IMR-90 (cell line): ENCODE measurements around the gene NEGR1. TPM values are rescaled to one million over a fixed set of nuclear protein-coding genes. Genes with fewer than 3 reads are reported as not detected.
A peak's percentile ranks its signal among the peaks of the same experiment; 100 is the strongest.

Experiments used
- ATAC-seq: fragments of 200-7000 bp; cut with Tn5 transposase; 2 replicates; pipeline ENCODE4 v1.9.1; 2020; ENCODE audit warnings: low read depth, mild to moderate bottlenecking, moderate library complexity
- BruUV-seq: library from RNA; stranded (reverse); fragments of 400-500 nt; replicated peaks from 2 replicates; lab custom pipeline; 2021; lab: Mats Ljungman, UMichigan
- CTCF ChIA-PET: fragments of 300-600 bp; formaldehyde crosslinking; extraction: SDS; loops from one replicate; lab custom pipeline; 2021; ENCODE audit warnings: antibody characterized with exemption; lab: Yijun Ruan, JAX
- POLR2A ChIA-PET: fragments of 300-600 bp; sonication (Branson Sonifier 250); formaldehyde crosslinking; loops from one replicate; lab custom pipeline; 2022; ENCODE audit warnings: antibody characterized with exemption; ENCODE audit not compliant: unreplicated experiment; lab: Charles Lee
- DNase-seq: peaks from one replicate; pipeline ENCODE4 v3.0.0; 2013
- H2AFZ ChIP-seq: replicated peaks from 2 replicates; pipeline ENCODE3; 2013; ENCODE audit warnings: low read length, mild to moderate bottlenecking; ENCODE audit not compliant: poor library complexity
- H2AK5ac ChIP-seq: 2 replicates; pipeline ENCODE4 v1.6.1; 2013; ENCODE audit warnings: low read depth, low read length, inconsistent platforms
- H2AK9ac ChIP-seq: replicated peaks from 2 replicates; pipeline ENCODE3; 2013; ENCODE audit warnings: mild to moderate bottlenecking, low read depth, low read length, moderate library complexity; ENCODE audit not compliant: poor library complexity
- H2BK120ac ChIP-seq: 2 replicates; pipeline ENCODE4 v1.6.1; 2013; ENCODE audit warnings: low read depth, low read length, inconsistent platforms
- H2BK15ac ChIP-seq: 3 replicates; pipeline ENCODE4 v1.6.1; 2013; ENCODE audit warnings: low read depth, low read length, inconsistent platforms
- H2BK20ac ChIP-seq: 2 replicates; pipeline ENCODE4 v1.6.1; 2013; ENCODE audit warnings: low read depth, mild to moderate bottlenecking, inconsistent platforms, low read length, moderate library complexity
- H2BK5ac ChIP-seq: 2 replicates; pipeline ENCODE4 v1.6.1; 2013; ENCODE audit warnings: mild to moderate bottlenecking, low read depth, low read length, inconsistent platforms; ENCODE audit not compliant: poor library complexity, severe bottlenecking
- H3K14ac ChIP-seq: replicated peaks from 2 replicates; pipeline ENCODE4 v1.6.1; 2013; ENCODE audit warnings: low read depth, low read length, inconsistent platforms
- H3K18ac ChIP-seq: 2 replicates; pipeline ENCODE4 v1.6.1; 2013; ENCODE audit warnings: low read depth, low read length, control low read depth
- H3K23ac ChIP-seq: 2 replicates; pipeline ENCODE4 v1.6.1; 2013; ENCODE audit warnings: low read depth, low read length, inconsistent platforms
- H3K27ac ChIP-seq: 2 replicates; pipeline ENCODE4 v1.5.1; 2013; ENCODE audit warnings: mild to moderate bottlenecking, control low read depth, low read length; ENCODE audit not compliant: insufficient read depth
- H3K27me3 ChIP-seq: 2 replicates; pipeline ENCODE4 v1.6.1; 2013; ENCODE audit warnings: low read length; ENCODE audit not compliant: control insufficient read depth, insufficient read depth
- H3K36me3 ChIP-seq: 2 replicates; pipeline ENCODE4 v1.6.1; 2013; ENCODE audit warnings: low read length, mixed read lengths; ENCODE audit not compliant: control insufficient read depth, insufficient read depth
- H3K4ac ChIP-seq: 2 replicates; pipeline ENCODE4 v1.6.1; 2013; ENCODE audit warnings: low read depth, low read length, inconsistent platforms
- H3K4me1 ChIP-seq: 2 replicates; pipeline ENCODE4 v1.6.1; 2013; ENCODE audit warnings: low read length, mixed read lengths; ENCODE audit not compliant: control insufficient read depth, insufficient read depth
- H3K4me2 ChIP-seq: 2 replicates; pipeline ENCODE4 v1.6.1; 2013; ENCODE audit warnings: low read depth, mild to moderate bottlenecking, control low read depth, low read length, moderate library complexity
- H3K4me3 ChIP-seq: 2 replicates; pipeline ENCODE4 v1.5.1; 2013; ENCODE audit warnings: low read depth, mild to moderate bottlenecking, control low read depth, low read length, moderate library complexity; ENCODE audit not compliant: insufficient read depth
- H3K56ac ChIP-seq: 2 replicates; pipeline ENCODE4 v1.6.1; 2013; ENCODE audit warnings: low read length, inconsistent platforms; ENCODE audit not compliant: insufficient read depth; ENCODE audit errors: extremely low read depth
- H3K79me1 ChIP-seq, 2 experiments: 2 replicates each; pipeline ENCODE4 v1.6.1; 2013; ENCODE audit warnings: low read length in 2 of 2, inconsistent platforms in 1 of 2, low read depth in 1 of 2
- H3K9ac ChIP-seq: 2 replicates; pipeline ENCODE4 v1.6.1; 2013; ENCODE audit warnings: low read depth, low read length, control low read depth
- H3K9me1 ChIP-seq: 2 replicates; pipeline ENCODE4 v1.6.1; 2013; ENCODE audit warnings: low read length, inconsistent platforms; ENCODE audit not compliant: insufficient read depth
- H3K9me3 ChIP-seq: 2 replicates; pipeline ENCODE4 v1.6.1; 2013; ENCODE audit warnings: low read length; ENCODE audit not compliant: control insufficient read depth, insufficient read depth
- H4K20me1 ChIP-seq: 2 replicates; pipeline ENCODE4 v1.6.1; 2013; ENCODE audit warnings: low read length, inconsistent platforms; ENCODE audit not compliant: insufficient read depth
- H4K5ac ChIP-seq: 2 replicates; pipeline ENCODE4 v1.6.1; 2013; ENCODE audit warnings: mild to moderate bottlenecking, low read depth, low read length, control low read depth
- H4K8ac ChIP-seq, 2 experiments: 2 replicates each; pipeline ENCODE4 v1.6.1; 2013; ENCODE audit warnings: low read depth in 2 of 2, low read length in 2 of 2, control low read depth in 1 of 2, inconsistent platforms in 1 of 2
- H4K91ac ChIP-seq: 2 replicates; pipeline ENCODE4 v1.6.1; 2013; ENCODE audit warnings: low read depth, low read length, inconsistent platforms; ENCODE audit not compliant: insufficient read depth
- CEBPB ChIP-seq: IDR thresholded peaks from 2 replicates; pipeline ENCODE4 v1.6.1; 2012; ENCODE audit warnings: low read depth, low read length, improper control_type of control experiment
- WGBS, 2 experiments: methylation state at CpG; one replicate each; pipeline versions ENCODE4 v1.1.5 to v1.1.7; 2013; ENCODE audit warnings: missing lambda C conversion rate in 2 of 2; ENCODE audit not compliant: insufficient read length in 1 of 2; ENCODE audit errors: extremely low coverage in 2 of 2; 5-methylcytosine and 5-hydroxymethylcytosine counted together
- dilution Hi-C: fragments of 300-500 bp; cut with HindIII; formaldehyde crosslinking; loops from one replicate; pipeline ENCODE4 v1.14.3; 2018; ENCODE audit warnings: low sequenced_read_pairs; ENCODE audit not compliant: unreplicated experiment
- in situ Hi-C: fragments of 300-500 bp; cut with MboI; formaldehyde crosslinking; loops from 3 replicates; pipeline ENCODE4 v1.14.3; 2019; ENCODE audit warnings: low sequenced_read_pairs, inconsistent platforms, mixed read lengths
- intact Hi-C: fragments of 100-400 bp; cut with micrococcal nuclease; formaldehyde crosslinking; loops from 2 replicates; pipeline ENCODE4 v1.10.0; 2022
- polyA plus RNA-seq, 3 experiments: library from polyadenylated mRNA; depleted of rRNA; stranded (reverse); fragments of >200 nt; gene quantifications; 2 replicates each; pipeline ENCODE4 v1.2.3, GENCODE V29; 2012; ENCODE audit warnings: low replicate concordance in 1 of 3
- total RNA-seq: library from RNA; depleted of rRNA; stranded (reverse); fragments of >200 nt; gene quantifications from 2 replicates; pipeline ENCODE4 v1.2.3, GENCODE V29; 2012
- TF ChIP-seq, protein P1 (sequence below): conservative IDR thresholded peaks from 2 replicates; pipeline ENCODE4 v1.5.1; 2012; ENCODE audit warnings: mild to moderate bottlenecking, low read depth, low read length, improper control_type of control experiment

NEGR1 gene
- total and polyA plus RNA-seq, 2 of the 4 experiments (the other 2 are of a cell fraction): 5.1 to 9.1 TPM

DNA sequence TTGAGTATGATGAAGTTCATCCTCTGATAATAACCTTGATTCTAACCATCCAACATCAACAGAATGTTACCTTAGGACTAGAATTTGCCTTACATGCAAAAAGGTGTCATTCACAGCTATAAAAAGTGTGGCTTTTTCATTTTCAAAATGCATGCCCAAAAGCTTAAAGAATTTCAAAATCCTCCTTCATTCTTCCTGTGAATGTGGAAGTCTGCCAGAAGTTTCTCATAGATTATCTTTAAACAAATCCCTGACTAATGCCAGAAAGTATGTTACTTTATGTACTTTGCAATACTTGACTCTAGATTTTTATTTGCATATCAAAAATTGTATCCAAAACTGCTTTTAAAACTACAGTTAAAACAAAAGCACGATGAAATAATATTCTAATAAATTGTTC lies 930.9 kb downstream of the NEGR1 start:
- ATAC-seq (peak; percentile 68), DNase-seq (peak; percentile 81)
- no peak overlapping the region for H2AFZ ChIP-seq
- H3K36me3 ChIP-seq: no peaks in the 10 kb centered on the region
- no peak overlapping the region for H3K4ac ChIP-seq
- H3K27me3 ChIP-seq: no peaks in the 10 kb centered on the region
- no CpG with 5 or more reads among the region's 1 CpG for WGBS, 2 experiments
- peak overlapping the region; percentile 80; the same call in 1 of the 2 replicates for H2BK20ac ChIP-seq
- H3K4me3 ChIP-seq: no peak overlapping the region
- TF ChIP-seq, protein P1, sequence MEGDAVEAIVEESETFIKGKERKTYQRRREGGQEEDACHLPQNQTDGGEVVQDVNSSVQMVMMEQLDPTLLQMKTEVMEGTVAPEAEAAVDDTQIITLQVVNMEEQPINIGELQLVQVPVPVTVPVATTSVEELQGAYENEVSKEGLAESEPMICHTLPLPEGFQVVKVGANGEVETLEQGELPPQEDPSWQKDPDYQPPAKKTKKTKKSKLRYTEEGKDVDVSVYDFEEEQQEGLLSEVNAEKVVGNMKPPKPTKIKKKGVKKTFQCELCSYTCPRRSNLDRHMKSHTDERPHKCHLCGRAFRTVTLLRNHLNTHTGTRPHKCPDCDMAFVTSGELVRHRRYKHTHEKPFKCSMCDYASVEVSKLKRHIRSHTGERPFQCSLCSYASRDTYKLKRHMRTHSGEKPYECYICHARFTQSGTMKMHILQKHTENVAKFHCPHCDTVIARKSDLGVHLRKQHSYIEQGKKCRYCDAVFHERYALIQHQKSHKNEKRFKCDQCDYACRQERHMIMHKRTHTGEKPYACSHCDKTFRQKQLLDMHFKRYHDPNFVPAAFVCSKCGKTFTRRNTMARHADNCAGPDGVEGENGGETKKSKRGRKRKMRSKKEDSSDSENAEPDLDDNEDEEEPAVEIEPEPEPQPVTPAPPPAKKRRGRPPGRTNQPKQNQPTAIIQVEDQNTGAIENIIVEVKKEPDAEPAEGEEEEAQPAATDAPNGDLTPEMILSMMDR: no peak
- peak; percentile 50; the same call in 1 of the 2 replicates for TF ChIP-seq CEBPB
- H2BK15ac ChIP-seq: no peak overlapping the region
- H3K9ac ChIP-seq: no peak overlapping the region
- dilution Hi-C loops (no loop called here), intact Hi-C loops (no loop called here), in situ Hi-C loops (no loop called here)
- H4K91ac ChIP-seq: no peak overlapping the region
- no peak overlapping the region; the same call in 1 of the 2 replicates for H3K56ac ChIP-seq
- peak overlapping the region; percentile 84; the same call in 1 of the 2 replicates for H3K18ac ChIP-seq
- H3K23ac ChIP-seq: peak overlapping the region; percentile 82; the same call in 1 of the 2 replicates
- peak overlapping the region in 1 of 2 experiments; percentile 81; a peak in 1 of 4 replicates for H4K8ac ChIP-seq
- peak overlapping the region; percentile 94 for H2BK5ac ChIP-seq
- BruUV-seq: no TSS peak
- no peak overlapping the region for H3K14ac ChIP-seq
- no peaks in the 10 kb centered on the region for H3K9me3 ChIP-seq
- no peaks in the 10 kb centered on the region for H3K79me1 ChIP-seq
- 0 out of 2 replicates have a peak overlapping the region, but pooled peaks have one; percentile 57 for H2BK120ac ChIP-seq
- H3K27ac ChIP-seq: peak overlapping the region; percentile 64; the same call in 1 of the 2 replicates
- H2AK9ac ChIP-seq: no peak overlapping the region
- POLR2A ChIA-PET: no interaction called here
- H3K4me1 ChIP-seq: peaks cover 2% of the 10 kb centered on the region; the same call in 1 of the 2 replicates
- no peaks in the 10 kb centered on the region for H3K9me1 ChIP-seq
- H3K4me2 ChIP-seq: peak overlapping the region; percentile 79; the same call in 1 of the 2 replicates
- no peaks in the 10 kb centered on the region for H4K20me1 ChIP-seq
- CTCF ChIA-PET: interaction anchor here (0.6 kb wide), 3 partner anchors 13 to 769 kb away, joined by 3 to 5 read pairs (median 4); no protein-coding TSS in a partner anchor
- H4K5ac ChIP-seq: peak overlapping the region; percentile 63; the same call in 1 of the 2 replicates
- no peak overlapping the region for H2AK5ac ChIP-seq
